SH-SY5Y (cell line): ENCODE data around the gene FAM131C.

Source experiments
- GATA2 ChIP-seq: IDR thresholded peaks from 2 replicates; pipeline ENCODE4 v1.6.1; 2011; ENCODE audit warnings: mild to moderate bottlenecking, low read depth, low read length
- GATA3 ChIP-seq: IDR thresholded peaks from 2 replicates; pipeline ENCODE4 v1.6.1; 2011; ENCODE audit warnings: low read depth, mild to moderate bottlenecking, low read length, moderate library complexity

DNA sequence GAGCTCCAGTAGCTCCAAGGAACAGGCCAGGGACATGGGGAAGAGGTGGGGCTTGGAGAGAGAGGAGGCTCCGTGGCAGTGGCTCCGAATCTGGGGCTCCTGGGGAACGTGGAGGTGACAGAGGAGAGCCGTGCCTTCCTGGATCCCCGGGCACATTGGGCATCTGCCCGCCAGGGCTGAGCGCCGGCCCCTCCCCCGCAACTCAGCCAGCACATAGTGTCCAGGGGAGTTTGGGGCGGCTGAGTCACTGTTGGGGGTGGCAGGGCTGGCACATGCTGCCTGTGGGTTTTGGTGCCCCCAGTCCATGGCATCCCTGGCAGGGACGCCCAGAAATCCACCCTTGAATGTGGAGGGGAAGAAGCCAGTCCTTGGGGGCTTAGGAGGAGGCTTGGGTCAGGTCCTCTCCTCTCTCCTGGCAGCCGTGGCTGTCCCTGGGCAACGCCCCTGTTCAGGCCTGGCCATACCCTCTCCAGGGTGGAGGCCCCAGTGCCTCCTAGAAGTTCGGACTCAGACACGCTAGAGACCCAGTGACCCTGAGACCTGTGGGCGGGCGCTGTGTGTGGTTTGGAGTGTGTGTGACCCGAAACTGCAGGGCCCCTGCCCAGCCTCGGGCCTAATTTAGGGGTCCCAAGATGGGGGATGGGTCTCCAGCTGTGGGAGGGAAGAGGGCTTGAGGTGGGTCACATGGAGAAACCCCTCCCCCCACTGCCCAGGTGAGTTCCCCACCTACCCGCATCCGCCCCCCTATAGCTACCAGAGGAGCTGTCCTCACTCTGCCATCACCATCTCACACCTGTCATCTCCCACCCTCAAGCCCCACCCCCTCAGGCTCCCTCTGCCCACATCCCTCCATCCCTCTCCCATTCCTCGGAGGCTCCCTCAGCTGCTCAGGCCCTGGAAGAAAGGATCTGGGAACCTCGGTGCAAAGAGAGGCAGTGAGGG, 57.2 kb downstream of the FAM131C start:
- TF ChIP-seq GATA2 (no peak), GATA3 (no peak)
